Measurements from ENCODE around the gene PHOSPHO2.

The PHOSPHO2 gene

GRCh38 chr2:169690958-169691357, 3.3 kb upstream of the PHOSPHO2 start:
- Histone ChIP-seq H3K9ac (ENCODE audit: low read length) (no peak overlapping the region), H3K4me1 (ENCODE audit: low read length) (peaks cover 12% of the 10 kb centered on the region), H3K79me2 (ENCODE audit: low read length) (0 out of 2 replicates have a peak, but pooled peaks cover 5% of the 10 kb centered on the region), H3K4me3 (ENCODE audit: low read length) (no peak overlapping the region), H3K4me2 (ENCODE audit: low read length) (no peak overlapping the region), H4K20me1 (ENCODE audit: insufficient read depth, low read length) (no peaks in the 10 kb centered on the region), H3K9me3 (ENCODE audit: insufficient read depth, low read length) (peaks cover 5% of the 10 kb centered on the region), H3K27ac (ENCODE audit: low read length) (no peak overlapping the region), H3K36me3 (replicated peaks; ENCODE audit: low read depth, low read length) (no peaks in the 10 kb centered on the region), H3K27me3 (ENCODE audit: low read depth, low read length) (no peaks in the 10 kb centered on the region), H2AFZ (ENCODE audit: low read depth, low read length) (no peak overlapping the region)
- TF ChIP-seq CTCF (IDR thresholded peaks at IDR 0.05; ENCODE audit: low read depth, low read length) (no peak), EZH2phosphoT487 (IDR thresholded peaks at IDR 0.05; ENCODE audit: low read depth) (no peak)

GRCh38 chr2:169692718-169693117, 1.6 kb upstream of the PHOSPHO2 start:
- H3K36me3 ChIP-seq (replicated peaks; ENCODE audit: low read depth, low read length) = peaks cover 7% of the 10 kb centered on the region
- H4K20me1 ChIP-seq (ENCODE audit: insufficient read depth, low read length) = no peaks in the 10 kb centered on the region
- H3K4me3 ChIP-seq (ENCODE audit: low read length) = no peak overlapping the region
- H3K27ac ChIP-seq (ENCODE audit: low read length) = no peak overlapping the region
- no peak overlapping the region for H3K9ac ChIP-seq (ENCODE audit: low read length)
- no peaks in the 10 kb centered on the region for H3K27me3 ChIP-seq (ENCODE audit: low read depth, low read length)
- 0 out of 2 replicates have a peak, but pooled peaks cover 5% of the 10 kb centered on the region for H3K79me2 ChIP-seq (ENCODE audit: low read length)
- no peak for TF ChIP-seq EZH2phosphoT487 (IDR thresholded peaks at IDR 0.05; ENCODE audit: low read depth)
- no peak for TF ChIP-seq CTCF (IDR thresholded peaks at IDR 0.05; ENCODE audit: low read depth, low read length)
- H3K4me2 ChIP-seq (ENCODE audit: low read length) = no peak overlapping the region
- H3K4me1 ChIP-seq (ENCODE audit: low read length) = peaks cover 12% of the 10 kb centered on the region
- peaks cover 5% of the 10 kb centered on the region for H3K9me3 ChIP-seq (ENCODE audit: insufficient read depth, low read length)
- no peak overlapping the region for H2AFZ ChIP-seq (ENCODE audit: low read depth, low read length)

- peak; percentile 57 for TF ChIP-seq CTCF (IDR thresholded peaks at IDR 0.05; ENCODE audit: low read depth, low read length)
- no peak for TF ChIP-seq EZH2phosphoT487 (IDR thresholded peaks at IDR 0.05; ENCODE audit: low read depth)
- Histone ChIP-seq H3K4me1 (ENCODE audit: low read length) (peaks cover 12% of the 10 kb centered on the region), H3K4me2 (ENCODE audit: low read length) (peak overlapping the region; percentile 86), H3K9ac (ENCODE audit: low read length) (peak overlapping the region; percentile 39; the same call in 1 of the 2 replicates), H3K79me2 (ENCODE audit: low read length) (0 out of 2 replicates have a peak, but pooled peaks cover 5% of the 10 kb centered on the region), H3K9me3 (ENCODE audit: insufficient read depth, low read length) (peaks cover 5% of the 10 kb centered on the region), H3K36me3 (replicated peaks; ENCODE audit: low read depth, low read length) (peaks cover 11% of the 10 kb centered on the region), H4K20me1 (ENCODE audit: insufficient read depth, low read length) (no peaks in the 10 kb centered on the region), H2AFZ (ENCODE audit: low read depth, low read length) (peak overlapping the region; percentile 99), H3K27ac (ENCODE audit: low read length) (no peak overlapping the region), H3K27me3 (ENCODE audit: low read depth, low read length) (no peaks in the 10 kb centered on the region), H3K4me3 (ENCODE audit: low read length) (peak overlapping the region; percentile 91)
Measured at GRCh38 chr2:169693360-169693759, 909 bp upstream of the PHOSPHO2 start.

- peak overlapping the region; percentile 99 for H2AFZ ChIP-seq (ENCODE audit: low read depth, low read length)
Measured at GRCh38 chr2:169694894-169695260, 608 bp downstream of the PHOSPHO2 start.

More at GRCh38 chr2:169694894-169695260, 608 bp downstream of the PHOSPHO2 start:
- Histone ChIP-seq H3K4me3 (ENCODE audit: low read length) (peak overlapping the region; percentile 91), H3K4me1 (ENCODE audit: low read length) (peaks cover 12% of the 10 kb centered on the region), H3K27ac (ENCODE audit: low read length) (peak overlapping the region; percentile 42; the same call in 1 of the 2 replicates), H3K4me2 (ENCODE audit: low read length) (peak overlapping the region; percentile 86), H3K27me3 (ENCODE audit: low read depth, low read length) (no peaks in the 10 kb centered on the region), H3K9ac (ENCODE audit: low read length) (peak overlapping the region; percentile 76), H3K36me3 (replicated peaks; ENCODE audit: low read depth, low read length) (peaks cover 11% of the 10 kb centered on the region), H3K79me2 (ENCODE audit: low read length) (0 out of 2 replicates have a peak, but pooled peaks cover 5% of the 10 kb centered on the region), H4K20me1 (ENCODE audit: insufficient read depth, low read length) (no peaks in the 10 kb centered on the region), H3K9me3 (ENCODE audit: insufficient read depth, low read length) (peaks cover 5% of the 10 kb centered on the region)
- TF ChIP-seq CTCF (IDR thresholded peaks at IDR 0.05; ENCODE audit: low read depth, low read length) (no peak), EZH2phosphoT487 (IDR thresholded peaks at IDR 0.05; ENCODE audit: low read depth) (no peak)

Measured in OCI-LY3 (cell line).